Measurements from ENCODE around the gene TXN2.
"Not testable (repeated sequence)": the region's sequence is repeated elsewhere in the genome, so short reads cannot be mapped to it uniquely, and the experiment has no call there.

Gene TXN2

GRCh38 chr22:36425977-36426523 lies 55.4 kb downstream of the TXN2 start:
- no peak for DNase-seq

GRCh38 chr22:36424901-36425579 lies 56.4 kb downstream of the TXN2 start:
- no peak for DNase-seq

- not testable (repeated sequence) for DNase-seq
These were observed 57.0 kb downstream of the TXN2 start for GRCh38 chr22:36424466-36424865.

GRCh38 chr22:36423461-36424404 lies 57.7 kb downstream of the TXN2 start:
- no peak for DNase-seq

- DNase-seq = no peak
These were observed 59.0 kb downstream of the TXN2 start for GRCh38 chr22:36422287-36423014.

GRCh38 chr22:36419912-36420882 lies 61.2 kb downstream of the TXN2 start:
- no peak for DNase-seq

- DNase-seq = no peak
These were observed 62.1 kb downstream of the TXN2 start for GRCh38 chr22:36419177-36419911.

- DNase-seq = no peak
These were observed 64.2 kb downstream of the TXN2 start for GRCh38 chr22:36417281-36417686.
